Effector CD4-positive, alpha-beta T cell (primary cell): ENCODE measurements around the gene LKAAEAR1.
A peak's percentile ranks its signal among the peaks of the same experiment; 100 is the strongest.

ENCODE experiments used
- DNase-seq: peaks from one replicate; pipeline ENCODE4 v3.0.0-alpha.2; 2020

LKAAEAR1 gene

DNA sequence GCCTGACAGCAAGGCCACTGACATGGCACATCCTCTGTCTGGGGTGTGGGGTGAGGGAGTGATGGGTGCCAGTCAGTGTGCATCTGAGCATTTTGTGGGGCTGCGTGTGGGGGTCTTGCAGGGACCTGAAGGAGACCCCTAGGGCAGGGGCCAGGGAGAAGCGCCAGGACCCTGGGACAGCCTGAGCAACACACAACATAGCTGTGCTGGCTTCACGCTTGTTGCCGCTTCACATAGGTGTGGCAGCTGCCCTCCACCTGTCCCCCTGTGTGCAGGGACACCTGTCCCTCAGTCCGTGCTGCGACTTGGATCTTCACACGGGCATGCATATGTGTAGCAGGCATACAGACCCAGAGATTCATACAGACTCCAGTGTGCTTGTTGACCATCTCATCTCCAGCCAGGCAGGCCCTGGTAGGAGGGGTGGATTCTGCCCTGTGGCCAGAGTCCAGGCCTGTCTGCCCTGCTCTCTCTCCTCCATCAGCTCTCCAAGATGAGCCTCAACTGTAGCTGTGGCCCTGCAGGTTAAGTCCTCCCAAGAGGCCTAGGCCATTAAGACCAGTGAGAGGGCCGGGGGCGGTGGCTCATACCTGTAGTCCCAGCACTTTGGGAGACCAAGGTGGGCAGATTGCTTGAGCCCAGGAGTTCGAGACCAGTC, 26.3 kb upstream of the LKAAEAR1 start:
- no peak for DNase-seq

DNA sequence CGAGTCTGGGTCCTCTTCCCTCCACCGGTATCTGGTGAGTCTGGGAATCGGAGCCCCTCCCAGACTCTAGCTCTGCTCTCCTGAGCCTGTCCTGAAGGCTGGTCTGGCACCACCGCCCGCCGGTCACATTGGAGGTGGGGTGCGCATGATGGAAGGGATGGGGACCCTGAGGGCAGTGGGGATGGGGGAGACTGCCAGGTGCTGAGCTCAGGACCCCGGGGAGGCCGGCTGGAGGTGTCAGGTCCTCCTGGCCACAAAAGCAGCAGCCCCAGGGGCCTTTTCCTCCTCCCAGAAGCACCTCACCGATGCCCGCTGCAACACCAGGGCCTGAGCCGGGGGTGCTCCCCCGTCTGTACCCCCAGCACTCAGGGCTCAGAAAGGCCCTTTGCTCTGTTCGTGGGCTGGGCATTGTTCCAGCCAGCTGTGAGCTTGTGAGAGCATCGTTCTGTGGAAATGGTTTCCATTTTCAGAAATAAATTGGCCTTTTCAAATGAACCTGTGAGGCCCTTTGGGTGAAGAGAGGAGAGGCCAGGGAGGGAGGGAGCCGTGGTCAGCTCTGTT, 25.7 kb upstream of the LKAAEAR1 start:
- no peak for DNase-seq

DNA sequence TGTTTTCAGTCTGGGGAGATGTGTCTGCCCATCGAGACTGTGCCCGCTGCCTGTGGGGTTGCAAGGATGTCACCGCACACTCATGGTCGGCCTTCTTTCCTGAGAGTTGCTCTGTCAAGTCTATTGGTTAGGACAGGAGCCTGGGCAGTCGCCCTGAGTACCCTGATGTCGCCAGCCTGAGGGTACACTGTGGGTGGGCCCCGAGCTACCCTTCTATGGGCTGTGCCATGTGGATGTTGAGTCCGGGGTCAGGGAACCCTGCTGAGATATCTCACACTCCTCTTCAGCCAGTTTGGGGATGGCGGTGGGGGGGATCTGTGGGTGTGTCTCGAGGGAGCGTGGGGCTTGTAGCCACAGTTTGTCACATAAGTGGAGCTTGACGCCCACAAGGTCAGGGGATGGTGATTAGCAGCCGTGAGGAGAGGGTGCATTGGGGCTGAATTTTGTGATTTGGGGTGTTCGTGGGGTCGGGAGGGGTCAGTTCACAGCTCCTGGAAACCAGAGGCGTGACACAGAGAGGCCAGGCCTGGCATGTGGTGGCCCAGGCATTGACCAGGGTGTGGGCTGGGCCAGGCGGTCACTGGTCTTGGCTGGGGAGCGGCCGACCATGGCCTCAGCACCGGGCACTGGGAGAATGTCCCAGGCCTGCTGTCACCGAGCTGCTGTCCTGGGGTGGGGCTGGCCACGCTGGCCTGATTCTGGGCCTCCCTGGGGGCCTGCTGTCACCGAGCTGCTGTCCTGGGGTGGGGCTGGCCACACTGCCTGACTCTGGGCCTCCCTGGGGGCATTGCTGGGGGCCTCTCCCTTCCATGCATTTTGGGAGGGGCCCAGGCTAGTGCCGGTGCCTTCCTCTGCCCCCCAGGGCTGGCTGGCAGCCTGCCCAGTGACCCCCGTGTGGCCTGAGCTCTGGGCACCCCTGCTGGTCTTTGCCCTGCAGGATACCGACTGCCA, 24.8 kb upstream of the LKAAEAR1 start:
- DNase-seq = no peak

DNA sequence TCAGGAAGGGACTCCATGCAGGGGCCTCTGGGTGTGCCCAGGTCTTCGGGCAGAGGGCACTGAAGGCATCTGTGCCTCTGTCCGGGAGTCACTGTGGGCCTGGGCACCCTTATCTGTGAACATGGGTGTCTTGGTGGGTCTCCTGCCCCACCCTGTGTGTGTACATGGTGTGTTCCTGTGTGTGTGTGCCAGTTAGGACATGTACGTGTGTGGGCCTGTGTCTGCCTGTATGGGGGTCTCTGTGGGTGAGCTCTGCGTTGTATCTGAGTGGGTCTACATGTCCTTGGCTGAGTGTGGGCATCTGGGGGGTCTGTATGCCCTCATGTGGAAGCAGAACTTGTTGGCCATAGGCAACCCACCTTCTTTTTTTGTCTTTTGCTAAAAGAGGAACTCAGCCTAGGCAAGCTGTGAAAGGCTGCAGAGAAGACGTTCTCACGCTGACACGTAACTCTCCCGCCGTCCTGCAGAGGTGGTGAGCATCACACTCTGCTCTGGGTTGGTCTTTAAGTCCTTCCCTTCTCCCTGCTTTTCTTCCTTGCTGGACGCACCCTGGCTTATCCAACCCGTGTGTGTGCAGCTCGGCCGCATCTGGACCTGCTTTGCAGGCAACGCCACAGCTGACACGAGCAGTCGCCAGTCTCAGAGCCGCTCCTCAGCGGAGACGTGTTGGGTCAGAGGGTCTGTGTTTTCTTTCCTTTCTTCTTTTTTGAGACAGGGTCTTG, 23.7 kb upstream of the LKAAEAR1 start:
- DNase-seq = no peak

DNA sequence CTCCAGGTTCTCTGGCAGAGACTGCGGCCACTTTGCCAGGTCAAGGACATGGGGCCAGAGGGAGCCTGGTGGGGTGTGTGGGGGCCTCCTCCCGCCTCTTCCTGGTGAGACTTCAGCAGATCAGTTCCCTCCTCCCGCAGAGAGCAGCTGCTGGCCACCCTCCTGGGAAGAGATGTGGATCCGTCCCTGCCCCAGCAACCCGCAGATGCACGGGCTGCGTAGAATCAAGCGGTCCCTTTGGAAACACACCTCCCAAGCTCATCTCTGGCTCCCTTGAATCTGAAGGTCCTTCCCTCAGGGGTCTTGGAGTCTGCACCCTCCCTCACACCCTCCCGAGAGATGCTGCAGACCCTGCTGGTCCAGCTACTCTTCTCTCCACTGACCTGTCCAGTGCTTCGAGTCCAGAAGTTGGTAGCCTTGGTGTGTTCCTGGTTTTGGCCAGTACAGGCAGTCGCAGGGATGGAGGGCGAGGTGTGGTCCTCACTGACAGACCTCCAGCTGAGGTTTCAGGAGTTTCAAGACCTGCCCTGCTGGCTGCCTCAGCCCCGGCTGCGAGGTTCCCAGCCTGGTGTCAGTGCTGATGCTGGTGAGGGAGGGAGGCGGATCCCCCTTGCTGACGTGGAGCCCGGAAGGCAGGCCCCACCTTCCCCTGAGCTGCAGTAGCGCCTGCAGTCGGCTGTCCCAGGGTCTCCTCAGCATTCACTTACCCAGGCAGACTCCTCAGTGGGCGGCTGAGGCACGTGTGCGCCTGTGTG, 23.0 kb upstream of the LKAAEAR1 start, which contains the start of gene NPBWR2:
Gene NPBWR2, minus strand, starts transcription at position 585 of the 755 bp plus-strand sequence. CDS start 734 bp downstream, outside the sequence.
- DNase-seq = no peak

DNA sequence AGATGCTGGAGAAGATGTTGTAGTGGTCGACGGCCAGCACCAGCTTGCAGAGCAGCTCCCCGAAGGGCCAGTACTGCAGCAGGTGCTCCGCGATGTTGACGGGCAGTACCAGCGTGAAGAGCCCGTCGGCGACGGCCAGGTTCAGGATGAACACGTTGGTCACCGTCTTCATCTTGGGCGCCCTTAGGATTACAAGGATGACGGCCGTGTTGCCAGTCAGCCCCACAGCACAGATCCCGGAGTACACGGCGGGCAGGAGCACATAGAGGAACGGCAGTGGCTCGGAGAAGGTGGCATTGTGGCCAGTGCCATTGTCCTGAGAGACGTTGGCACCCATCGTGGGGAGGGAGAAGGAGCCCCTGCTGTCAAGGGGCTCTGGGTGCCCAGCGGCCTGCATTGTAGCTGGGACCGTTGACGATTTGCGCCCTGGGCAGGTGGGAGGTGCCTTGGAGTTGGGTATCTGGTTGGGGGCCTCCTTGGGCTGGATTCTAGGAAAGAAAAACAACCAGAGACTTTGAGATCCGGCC, 22.3 kb upstream of the LKAAEAR1 start:
- DNase-seq = no peak

DNA sequence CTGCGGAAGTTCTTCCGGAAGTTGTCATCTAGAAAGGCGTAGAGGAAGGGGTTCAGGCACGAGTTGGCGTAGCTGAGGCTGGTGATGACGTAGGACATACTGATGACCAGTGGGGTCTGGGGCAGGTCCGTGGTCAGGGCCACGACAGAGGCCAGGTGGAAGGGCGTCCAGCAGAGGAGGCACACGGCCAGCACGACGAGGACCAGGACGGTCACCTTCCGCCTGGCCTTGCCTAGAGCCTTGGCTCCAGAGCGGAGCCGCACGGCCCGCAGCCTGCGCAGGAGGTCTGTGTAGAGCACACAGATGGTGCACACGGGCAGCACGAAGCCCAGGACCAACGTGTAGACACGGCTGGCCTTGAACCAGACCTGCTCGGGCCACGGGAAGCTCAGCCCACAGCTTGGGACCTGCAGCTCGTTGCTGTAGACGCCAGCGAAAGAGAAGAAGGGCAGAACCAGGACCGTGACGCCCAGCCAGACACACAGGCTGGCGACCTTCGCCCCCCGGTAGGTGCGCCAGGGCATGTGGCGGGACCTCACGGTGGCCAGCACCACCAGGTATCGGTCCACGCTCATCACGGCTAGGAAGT, 21.7 kb upstream of the LKAAEAR1 start:
- no peak for DNase-seq

DNA sequence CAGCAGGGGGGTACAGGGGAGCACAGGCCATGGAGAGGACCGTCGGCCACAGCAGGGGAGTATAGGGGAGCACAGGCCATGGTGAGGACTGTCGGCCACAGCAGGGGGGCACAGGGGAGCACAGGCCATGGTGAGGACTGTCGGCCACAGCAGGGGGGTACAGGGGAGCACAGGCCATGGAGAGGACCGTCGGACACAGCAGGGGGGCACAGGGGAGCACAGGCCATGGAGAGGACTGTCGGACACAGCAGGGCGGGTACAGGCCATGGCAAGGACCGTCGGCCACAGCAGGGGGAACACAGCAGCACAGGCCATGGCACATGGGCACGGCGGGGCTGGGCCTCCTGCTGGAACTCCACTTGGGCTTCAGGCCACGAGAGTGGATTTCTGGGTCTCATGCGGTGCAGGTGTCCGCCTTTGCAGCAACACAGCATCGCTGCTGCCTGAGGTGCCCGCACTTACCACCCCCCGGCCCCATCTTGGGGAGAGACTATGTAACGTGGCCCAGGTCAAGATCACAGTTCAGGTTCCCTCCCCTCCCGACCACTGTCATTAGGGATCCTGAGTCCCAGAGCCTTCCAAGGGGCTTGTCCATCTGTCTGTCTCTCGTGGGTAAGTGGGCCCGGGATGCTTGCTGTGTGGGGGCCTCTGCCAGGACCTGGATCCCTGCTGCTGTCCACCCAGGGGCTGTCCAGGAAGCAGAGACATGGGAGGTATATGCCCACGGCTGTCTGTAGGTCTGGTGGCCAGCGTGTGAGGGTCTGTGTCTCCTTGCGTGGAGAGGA, 20.7 kb upstream of the LKAAEAR1 start:
- no peak for DNase-seq

DNA sequence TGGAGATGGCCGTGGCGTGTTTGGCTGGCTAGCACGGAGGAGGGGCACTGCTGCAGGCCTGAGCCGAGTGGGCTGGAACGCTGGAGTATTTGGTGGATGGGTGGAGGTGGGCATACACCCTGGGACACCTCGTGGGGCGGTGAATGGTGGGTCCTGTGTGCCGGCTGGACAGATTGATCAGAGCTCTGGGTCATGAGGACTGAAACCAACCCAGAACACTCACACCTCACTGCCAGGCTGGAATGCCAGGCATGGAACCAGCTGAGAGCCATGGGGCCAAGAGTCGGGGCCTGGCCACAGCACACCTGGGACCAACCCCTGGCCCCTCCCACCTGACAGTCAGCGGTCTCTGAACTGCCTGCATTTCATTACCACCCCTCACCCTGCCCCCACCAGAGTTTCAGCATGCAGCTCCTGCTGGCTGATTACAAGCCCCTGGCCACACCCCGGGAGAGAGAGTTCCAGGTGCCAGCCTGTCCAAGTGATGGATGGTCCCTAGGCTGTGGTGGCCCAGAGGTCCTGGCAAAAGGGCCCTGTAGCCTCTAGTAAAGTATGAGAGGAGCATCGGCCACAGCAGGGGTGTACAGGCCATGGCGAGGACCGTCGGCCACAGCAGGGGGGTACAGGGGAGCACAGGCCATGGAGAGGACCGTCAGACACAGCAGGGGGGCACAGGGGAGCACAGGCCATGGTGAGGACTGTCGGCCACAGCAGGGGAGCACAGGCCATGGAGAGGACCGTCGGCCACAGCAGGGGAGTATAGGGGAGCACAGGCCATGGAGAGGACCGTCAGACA, 19.9 kb upstream of the LKAAEAR1 start:
- no peak for DNase-seq

DNA sequence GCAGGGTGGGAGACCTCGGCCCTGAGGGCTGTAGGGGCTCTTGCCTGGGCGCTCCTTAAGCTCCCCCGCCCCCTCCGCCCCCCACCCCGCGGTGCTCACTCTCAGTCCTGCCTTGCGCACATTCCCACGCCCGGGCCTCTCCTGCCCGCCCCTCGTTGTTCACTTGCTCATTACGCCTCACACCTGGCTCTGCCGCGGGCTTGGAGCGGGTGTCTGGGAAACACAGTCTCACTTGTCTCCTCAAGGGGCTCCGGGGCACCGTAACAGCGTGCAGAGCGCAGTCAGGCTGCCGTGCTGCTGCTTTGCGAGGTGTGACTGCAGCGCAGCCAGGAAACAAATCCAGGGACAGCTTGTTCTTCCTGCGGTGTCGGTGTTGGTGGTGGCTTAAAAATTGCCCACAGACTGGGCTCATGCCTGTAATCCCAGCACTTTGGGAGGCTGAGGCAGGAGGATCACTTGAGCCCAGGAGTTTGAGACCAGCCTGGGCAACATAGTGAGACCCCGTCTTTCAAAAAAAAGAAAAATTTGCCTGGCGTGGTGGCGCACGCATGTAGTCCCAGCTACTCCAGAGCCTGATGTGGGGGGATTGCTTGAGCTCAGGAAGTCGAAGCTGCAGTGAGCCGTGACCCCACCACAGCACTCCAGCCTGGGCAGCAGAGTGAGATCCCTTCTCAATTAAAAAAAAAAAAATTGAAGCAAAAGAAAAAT, 18.6 kb upstream of the LKAAEAR1 start:
- no peak for DNase-seq

DNA sequence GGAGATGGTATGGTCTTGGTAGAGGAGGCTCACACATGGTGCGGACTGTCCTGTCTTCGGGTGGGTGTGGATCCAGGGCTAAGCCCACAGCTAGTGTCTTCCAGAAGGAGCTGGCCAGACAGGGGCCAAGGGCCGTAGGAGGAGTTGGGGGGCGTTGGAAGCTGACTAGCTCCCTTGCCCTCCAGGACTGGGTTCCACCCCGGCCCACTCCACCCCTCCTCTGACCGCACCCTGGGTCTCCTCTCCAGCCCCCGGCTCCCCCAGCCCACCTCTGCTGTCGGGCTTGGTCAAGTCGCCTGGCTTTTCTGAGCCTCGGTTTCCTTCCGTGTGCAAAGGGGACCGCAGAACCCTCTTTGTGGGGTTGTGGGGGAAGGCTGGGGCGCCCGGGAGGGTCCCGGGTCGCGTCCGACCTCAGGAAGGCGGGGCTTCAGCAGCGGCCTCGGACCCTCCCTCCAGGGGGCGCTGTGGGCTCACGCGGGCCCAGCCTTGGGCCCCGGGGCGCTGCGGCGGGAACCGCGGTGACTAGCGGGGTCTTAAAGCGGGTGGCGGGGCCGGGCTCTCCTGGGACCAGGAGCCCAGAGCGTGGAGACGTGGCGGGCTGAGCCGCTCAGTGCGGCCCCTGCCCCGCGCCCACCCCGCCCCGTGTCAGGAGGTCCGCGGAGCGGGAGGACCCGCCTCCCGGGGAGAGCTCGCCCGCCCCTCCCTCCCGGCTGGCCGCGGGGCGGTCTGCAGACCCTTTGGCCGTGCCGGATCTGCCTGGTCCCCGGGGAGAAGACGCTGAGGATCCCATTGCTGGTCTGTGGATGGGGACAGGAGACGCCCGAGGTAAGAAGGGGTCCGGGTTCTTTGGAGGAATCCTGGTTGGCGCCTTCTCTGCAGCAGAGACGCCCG, 17.8 kb upstream of the LKAAEAR1 start:
- DNase-seq = peak; percentile 57

DNA sequence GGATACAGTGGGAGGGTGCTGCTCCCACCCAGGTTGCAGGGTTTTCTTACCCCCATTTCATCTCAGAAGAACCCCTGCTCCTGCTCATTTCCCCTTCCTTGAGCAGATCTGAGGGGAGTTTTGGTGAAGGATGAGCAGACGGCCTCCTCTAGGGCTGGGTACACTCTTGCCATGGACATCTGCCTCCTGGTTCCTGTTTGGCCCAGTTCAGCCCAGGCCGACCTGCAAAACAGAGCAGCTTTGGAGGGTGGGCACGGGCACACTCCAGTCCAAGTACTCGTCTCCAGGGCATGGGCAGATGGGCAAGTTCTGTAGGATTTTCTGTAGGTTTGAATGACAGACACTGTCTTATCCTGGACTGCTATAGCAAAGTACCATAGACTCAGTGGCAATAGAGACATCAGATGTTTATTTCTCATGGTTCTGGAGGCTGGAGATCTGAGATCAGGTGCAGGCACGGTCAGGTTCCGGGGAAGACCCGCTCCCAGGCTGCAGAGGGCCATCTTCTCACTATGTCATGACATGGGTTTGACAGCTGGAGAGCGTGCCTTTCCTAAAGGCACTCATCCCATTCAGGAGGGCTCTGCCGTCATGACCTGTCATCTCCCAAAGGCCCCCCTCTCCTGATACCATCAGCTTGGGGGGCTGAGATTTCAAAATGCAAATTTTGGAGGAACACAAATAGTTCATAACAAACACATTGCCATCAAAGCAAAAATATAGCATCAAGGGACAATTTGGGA, 16.9 kb upstream of the LKAAEAR1 start:
- DNase-seq = no peak

DNA sequence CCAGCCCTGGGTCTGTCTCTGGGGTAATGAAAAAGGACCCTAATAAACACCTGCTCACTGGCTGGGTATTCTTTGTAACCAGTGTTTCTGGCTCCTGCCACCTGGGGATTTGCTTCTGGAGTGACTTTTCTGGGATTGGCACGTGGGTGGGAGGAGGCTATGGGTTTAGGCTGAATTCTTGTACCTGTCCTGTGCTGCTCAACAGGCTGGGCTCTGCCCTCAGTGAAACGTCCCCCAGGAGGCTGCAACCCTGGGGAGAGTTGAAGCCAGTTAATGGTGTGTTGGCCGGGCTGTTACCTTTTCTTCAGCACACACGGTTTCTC, 16.3 kb upstream of the LKAAEAR1 start:
- DNase-seq = no peak

DNA sequence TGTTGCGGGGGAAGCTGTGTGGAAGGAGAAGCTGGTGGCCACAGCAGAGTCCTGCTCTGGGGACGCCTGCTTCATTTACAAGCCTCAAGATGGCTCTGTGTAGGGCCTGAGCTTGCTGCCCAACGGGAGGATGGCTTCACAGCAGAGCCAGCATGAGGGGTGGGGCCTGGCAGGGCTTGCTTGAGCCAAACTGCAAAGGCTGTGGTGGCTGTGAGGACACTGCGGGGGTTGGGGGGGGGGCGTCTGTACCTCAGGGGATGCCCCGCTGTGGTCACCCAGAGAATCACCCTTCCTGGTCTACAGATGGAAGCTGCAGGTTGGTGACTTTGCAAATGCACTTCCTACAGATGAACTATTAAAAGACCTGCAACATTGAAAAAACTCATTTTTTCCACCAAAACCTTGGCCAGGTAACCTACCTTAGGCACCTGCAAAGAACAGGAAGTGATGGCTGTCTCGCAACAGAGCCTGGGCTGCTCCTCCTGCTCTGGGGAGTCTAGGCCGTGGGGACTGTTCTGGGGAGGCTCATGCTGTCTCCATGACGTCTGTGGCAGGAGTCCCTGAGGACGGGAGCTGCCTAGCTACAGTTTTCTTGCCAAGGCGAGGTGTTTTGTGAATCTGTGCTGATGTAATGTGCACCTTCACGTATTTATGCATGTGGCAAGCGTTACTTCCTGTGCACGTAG, 15.8 kb upstream of the LKAAEAR1 start:
- no peak for DNase-seq

DNA sequence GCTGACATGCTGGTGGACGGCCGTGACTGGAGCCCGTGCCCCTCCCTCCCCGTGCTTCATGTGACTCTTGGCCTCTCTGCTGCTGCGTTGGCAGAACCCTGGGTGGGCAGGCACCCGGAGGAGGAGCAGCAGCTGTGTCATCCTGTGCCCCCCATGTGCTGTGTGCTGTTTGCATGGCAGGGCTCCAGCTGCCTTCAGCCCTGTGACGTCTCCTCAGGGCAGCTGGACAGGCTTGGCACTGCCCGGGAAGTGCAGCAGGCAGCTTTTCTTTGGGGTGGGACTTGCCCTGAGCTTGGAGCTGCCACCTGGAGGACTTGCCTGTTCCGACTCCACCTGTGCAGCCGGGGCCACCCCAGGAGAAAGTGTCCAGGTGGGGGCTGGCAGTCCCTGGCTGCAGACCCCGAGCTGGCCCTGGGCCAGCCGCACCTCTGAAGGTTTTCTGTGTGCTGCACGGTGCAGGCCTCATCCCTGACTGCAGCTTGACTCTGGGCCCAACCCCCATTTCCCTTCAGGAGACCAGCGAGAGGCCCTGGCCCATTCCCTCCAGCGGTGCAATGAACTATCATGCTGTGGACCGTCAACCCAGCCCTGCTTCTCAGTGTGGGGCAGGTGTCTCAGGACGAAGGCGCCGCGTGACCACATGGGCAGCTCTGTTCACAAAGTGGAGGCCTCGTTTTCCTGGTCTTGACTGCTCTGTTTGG, 15.0 kb upstream of the LKAAEAR1 start:
- no peak for DNase-seq

DNA sequence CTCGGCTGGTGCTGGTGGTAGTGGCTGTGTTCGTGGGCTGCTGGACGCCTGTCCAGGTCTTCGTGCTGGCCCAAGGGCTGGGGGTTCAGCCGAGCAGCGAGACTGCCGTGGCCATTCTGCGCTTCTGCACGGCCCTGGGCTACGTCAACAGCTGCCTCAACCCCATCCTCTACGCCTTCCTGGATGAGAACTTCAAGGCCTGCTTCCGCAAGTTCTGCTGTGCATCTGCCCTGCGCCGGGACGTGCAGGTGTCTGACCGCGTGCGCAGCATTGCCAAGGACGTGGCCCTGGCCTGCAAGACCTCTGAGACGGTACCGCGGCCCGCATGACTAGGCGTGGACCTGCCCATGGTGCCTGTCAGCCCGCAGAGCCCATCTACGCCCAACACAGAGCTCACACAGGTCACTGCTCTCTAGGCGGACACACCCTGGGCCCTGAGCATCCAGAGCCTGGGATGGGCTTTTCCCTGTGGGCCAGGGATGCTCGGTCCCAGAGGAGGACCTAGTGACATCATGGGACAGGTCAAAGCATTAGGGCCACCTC, 14.3 kb upstream of the LKAAEAR1 start:
- DNase-seq = no peak
